H9 (cell line): ENCODE data around the gene LDLRAD4. TPM values are rescaled to one million over a fixed set of nuclear protein-coding genes. Genes with fewer than 3 reads are reported as not detected.

ENCODE experiments used
- DNase-seq: peaks from one replicate; pipeline ENCODE4 v3.0.0-alpha.2; 2017
- H2AFZ ChIP-seq: one replicate; pipeline ENCODE4 v1.6.1; 2013; ENCODE audit warnings: mild to moderate bottlenecking, low read length, control low read depth, moderate library complexity
- H2AK5ac ChIP-seq: 2 replicates; pipeline ENCODE4 v1.6.1; 2013; ENCODE audit warnings: low read length, control low read depth, mixed read lengths; ENCODE audit not compliant: insufficient read length
- H2BK120ac ChIP-seq: one replicate; pipeline ENCODE4 v1.6.1; 2013; ENCODE audit warnings: low read depth, mild to moderate bottlenecking, low read length, control low read depth, inconsistent platforms; ENCODE audit not compliant: poor library complexity, severe bottlenecking
- H2BK12ac ChIP-seq: 2 replicates; pipeline ENCODE4 v1.6.1; 2013; ENCODE audit warnings: low read length, control low read depth, mixed read lengths, low read depth; ENCODE audit not compliant: insufficient read length
- H2BK15ac ChIP-seq: 2 replicates; pipeline ENCODE4 v1.6.1; 2013; ENCODE audit warnings: low read depth, low read length, control low read depth
- H2BK20ac ChIP-seq: one replicate; pipeline ENCODE4 v1.6.1; 2013; ENCODE audit warnings: low read depth, mild to moderate bottlenecking, low read length, control low read depth, inconsistent platforms; ENCODE audit not compliant: poor library complexity, severe bottlenecking
- H2BK5ac ChIP-seq: 2 replicates; pipeline ENCODE4 v1.6.1; 2013; ENCODE audit warnings: low read length, control low read depth, mixed read lengths; ENCODE audit not compliant: insufficient read length
- H3K14ac ChIP-seq: 2 replicates; pipeline ENCODE4 v1.6.1; 2013; ENCODE audit warnings: low read length, control low read depth; ENCODE audit not compliant: insufficient read depth
- H3K18ac ChIP-seq: 2 replicates; pipeline ENCODE4 v1.6.1; 2013; ENCODE audit warnings: low read depth, mild to moderate bottlenecking, mixed read lengths, low read length, control low read depth; ENCODE audit not compliant: insufficient read length
- H3K23ac ChIP-seq: 2 replicates; pipeline ENCODE4 v1.6.1; 2013; ENCODE audit warnings: low read length, control low read depth, mixed read lengths, low read depth; ENCODE audit not compliant: insufficient read length
- H3K23me2 ChIP-seq: 2 replicates; pipeline ENCODE4 v1.6.1; 2013; ENCODE audit warnings: low read depth, mild to moderate bottlenecking, mixed read lengths, low read length, control low read depth; ENCODE audit not compliant: insufficient read length, poor library complexity, severe bottlenecking
- H3K27ac ChIP-seq: 2 replicates; pipeline ENCODE4 v1.5.1; 2013; ENCODE audit warnings: low read length, control low read depth, mixed read lengths, low read depth; ENCODE audit not compliant: insufficient read length
- H3K27me3 ChIP-seq: 2 replicates; pipeline ENCODE4 v1.6.1; 2013; ENCODE audit warnings: low read length, control low read depth, inconsistent platforms; ENCODE audit not compliant: insufficient read depth
- H3K4ac ChIP-seq: 2 replicates; pipeline ENCODE4 v1.6.1; 2013; ENCODE audit warnings: low read depth, mild to moderate bottlenecking, control low read depth, inconsistent platforms, low read length, moderate library complexity
- H3K4me1 ChIP-seq: 2 replicates; pipeline ENCODE4 v1.6.1; 2013; ENCODE audit warnings: low read length, control low read depth, inconsistent platforms; ENCODE audit not compliant: insufficient read depth
- H3K4me2 ChIP-seq: 2 replicates; pipeline ENCODE4 v1.6.1; 2013; ENCODE audit warnings: low read length, control low read depth, mixed read lengths; ENCODE audit not compliant: insufficient read length, insufficient read depth
- H3K56ac ChIP-seq: 2 replicates; pipeline ENCODE4 v1.6.1; 2013; ENCODE audit warnings: low read depth, mild to moderate bottlenecking, mixed read lengths, low read length, control low read depth; ENCODE audit not compliant: insufficient read length
- H3K79me1 ChIP-seq: 2 replicates; pipeline ENCODE4 v1.6.1; 2013; ENCODE audit warnings: low read depth, mild to moderate bottlenecking, moderate library complexity, low read length, control low read depth, inconsistent platforms; ENCODE audit not compliant: insufficient read depth, poor library complexity, severe bottlenecking
- H3K79me2 ChIP-seq: 2 replicates; pipeline ENCODE4 v1.6.1; 2013; ENCODE audit warnings: low read length, control low read depth, inconsistent platforms; ENCODE audit not compliant: insufficient read depth
- H3K9ac ChIP-seq: 2 replicates; pipeline ENCODE4 v1.6.1; 2013; ENCODE audit warnings: low read length, control low read depth, mixed read lengths; ENCODE audit not compliant: insufficient read length; ENCODE audit errors: extremely low read depth
- H3K9me3 ChIP-seq: one replicate; pipeline ENCODE4 v1.6.1; 2013; ENCODE audit warnings: low read depth, low read length, inconsistent platforms; ENCODE audit not compliant: control insufficient read depth
- H3T11ph ChIP-seq: one replicate; pipeline ENCODE4 v1.6.1; 2013; ENCODE audit warnings: mild to moderate bottlenecking, low read length, control low read depth, inconsistent platforms
- H4K20me1 ChIP-seq: one replicate; pipeline ENCODE4 v1.6.1; 2013; ENCODE audit not compliant: control insufficient read depth, insufficient read length, insufficient read depth
- H4K5ac ChIP-seq: 2 replicates; pipeline ENCODE4 v1.6.1; 2013; ENCODE audit warnings: low read depth, mild to moderate bottlenecking, mixed read lengths, low read length, control low read depth; ENCODE audit not compliant: insufficient read length
- H4K8ac ChIP-seq: replicated peaks from 2 replicates; pipeline ENCODE4 v1.6.1; 2013; ENCODE audit warnings: low read length, control low read depth, mixed read lengths, low read depth; ENCODE audit not compliant: insufficient read length
- H4K91ac ChIP-seq: 2 replicates; pipeline ENCODE4 v1.6.1; 2013; ENCODE audit warnings: low read depth, mild to moderate bottlenecking, moderate library complexity, mixed read lengths, low read length, control low read depth; ENCODE audit not compliant: insufficient read length
- H3K27ac Mint-ChIP-seq, 3 experiments: 2 replicates in 2 of 3; 3 replicates in 1 of 3; pipeline ENCODE4 v1.8.0; 2020 to 2021; ENCODE audit warnings: mixed read lengths in 3 of 3, mild to moderate bottlenecking in 1 of 3, moderate library complexity in 1 of 3
- H3K27me3 Mint-ChIP-seq: 2 replicates; pipeline ENCODE4 v1.8.0; 2021; ENCODE audit warnings: low read depth, mild to moderate bottlenecking, moderate library complexity, mixed read lengths
- H3K36me3 Mint-ChIP-seq, 3 experiments: 2 replicates in 2 of 3; 3 replicates in 1 of 3; pipeline ENCODE4 v1.8.0; 2020 to 2021; ENCODE audit warnings: low read depth in 3 of 3, mixed read lengths in 3 of 3; ENCODE audit not compliant: insufficient read depth in 1 of 3
- H3K4me1 Mint-ChIP-seq, 2 experiments: 2 replicates each; pipeline ENCODE4 v1.8.0; 2020; ENCODE audit warnings: mixed read lengths in 2 of 2
- H3K4me3 Mint-ChIP-seq, 2 experiments: 2 replicates in 1 of 2; 3 replicates in 1 of 2; pipeline ENCODE4 v1.8.0; 2020 to 2021; ENCODE audit warnings: mild to moderate bottlenecking in 2 of 2, mixed read lengths in 2 of 2, moderate library complexity in 1 of 2
- H3K9me3 Mint-ChIP-seq, 2 experiments: 2 replicates in 1 of 2; 3 replicates in 1 of 2; pipeline ENCODE4 v1.8.0; 2020; ENCODE audit warnings: mild to moderate bottlenecking in 2 of 2, mixed read lengths in 2 of 2, moderate library complexity in 1 of 2
- CTCF ChIP-seq: fragments of 200-600 bp; sonication (generic); conservative IDR thresholded peaks from 3 replicates; pipeline ENCODE4 v1.8.0; 2021; ENCODE audit warnings: antibody characterized with exemption, mild to moderate bottlenecking
- WGBS: extraction: QIAGEN DNeasy Blood & Tissue Kit; methylation state at CpG from one replicate; pipeline ENCODE4 v1.1.7; 2013; ENCODE audit warnings: missing lambda C conversion rate, low lambda C conversion rate, mixed read lengths; ENCODE audit not compliant: insufficient read length; ENCODE audit errors: extremely low coverage; 5-methylcytosine and 5-hydroxymethylcytosine counted together
- total RNA-seq: library from RNA; stranded (reverse); gene quantifications from 2 replicates; pipeline ENCODE4 v1.2.1, GENCODE V29; 2021

The LDLRAD4 gene
- total RNA-seq, 1 experiment from 2014 or later: 3.9 TPM

- H3K23me2 ChIP-seq: no peaks in the 10 kb centered on the region
Observed at GRCh38 chr18:13581496-13582177, 363.1 kb downstream of the LDLRAD4 start.

More at GRCh38 chr18:13581496-13582177, 363.1 kb downstream of the LDLRAD4 start:
- Histone ChIP-seq H2BK12ac (no peak overlapping the region), H3K27ac (no peak overlapping the region), H3T11ph (no peak overlapping the region), H3K79me1 (no peaks in the 10 kb centered on the region), H2BK120ac (no peak overlapping the region), H2AFZ (no peak overlapping the region), H2AK5ac (no peak overlapping the region), H3K14ac (no peak overlapping the region), H3K9me3 (no peaks in the 10 kb centered on the region), H3K9ac (no peak overlapping the region), H4K20me1 (no peaks in the 10 kb centered on the region), H3K4ac (no peak overlapping the region), H4K8ac (no peak overlapping the region), H2BK5ac (no peak overlapping the region), H3K56ac (no peak overlapping the region), H3K23ac (no peak overlapping the region), H2BK15ac (no peak overlapping the region), H4K5ac (no peak overlapping the region), H3K4me2 (no peak overlapping the region), H3K27me3 (no peaks in the 10 kb centered on the region), H3K4me1 (no peaks in the 10 kb centered on the region), H3K18ac (no peak overlapping the region), H4K91ac (no peak overlapping the region), H3K79me2 (no peaks in the 10 kb centered on the region), H2BK20ac (no peak overlapping the region)
- DNase-seq: no peak
- TF ChIP-seq CTCF: no peak
- Mint-ChIP-seq H3K9me3 (no peaks in the 10 kb centered on the region), H3K4me1 (no peaks in the 10 kb centered on the region), H3K27ac (no peak overlapping the region), H3K27me3 (no peaks in the 10 kb centered on the region), H3K36me3 (no peaks in the 10 kb centered on the region), H3K4me3 (no peak overlapping the region)
- WGBS: no CpG with 5 or more reads among the region's 5 CpGs
